ENCODE results near the gene SLX4IP.

DNA sequence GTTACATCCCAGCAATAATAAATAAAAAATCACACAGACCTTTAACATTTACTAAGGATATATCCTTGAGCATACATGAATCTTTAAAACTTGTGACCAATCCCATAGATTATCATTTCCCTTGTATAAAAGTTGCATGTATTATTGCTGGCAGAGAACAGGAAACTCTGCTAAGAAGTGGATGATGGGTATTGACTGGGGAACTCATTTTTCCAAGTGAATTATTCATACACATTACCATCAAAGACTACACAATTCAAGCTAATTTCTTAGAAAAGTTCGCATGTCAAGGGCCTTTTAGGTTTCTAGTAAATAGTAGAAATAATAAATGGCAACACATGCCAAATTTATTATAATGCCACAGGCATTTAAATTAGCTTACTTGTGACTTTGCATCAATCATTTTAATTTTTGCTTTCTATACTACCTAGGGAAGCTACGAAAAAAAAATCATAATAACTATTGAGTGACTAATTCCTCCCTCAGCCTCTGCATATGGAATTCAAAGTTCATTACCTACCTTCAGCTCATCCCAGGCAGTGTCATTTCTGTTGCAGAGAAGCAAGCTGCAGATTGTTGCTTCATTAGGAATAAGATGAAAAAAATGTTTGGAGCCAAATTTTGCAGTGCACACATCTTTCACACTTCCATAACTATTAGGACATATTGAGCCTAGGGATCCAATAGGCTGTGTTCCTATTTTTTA is 26.8 kb upstream of the SLX4IP start:
- TF ChIP-seq, protein P1, sequence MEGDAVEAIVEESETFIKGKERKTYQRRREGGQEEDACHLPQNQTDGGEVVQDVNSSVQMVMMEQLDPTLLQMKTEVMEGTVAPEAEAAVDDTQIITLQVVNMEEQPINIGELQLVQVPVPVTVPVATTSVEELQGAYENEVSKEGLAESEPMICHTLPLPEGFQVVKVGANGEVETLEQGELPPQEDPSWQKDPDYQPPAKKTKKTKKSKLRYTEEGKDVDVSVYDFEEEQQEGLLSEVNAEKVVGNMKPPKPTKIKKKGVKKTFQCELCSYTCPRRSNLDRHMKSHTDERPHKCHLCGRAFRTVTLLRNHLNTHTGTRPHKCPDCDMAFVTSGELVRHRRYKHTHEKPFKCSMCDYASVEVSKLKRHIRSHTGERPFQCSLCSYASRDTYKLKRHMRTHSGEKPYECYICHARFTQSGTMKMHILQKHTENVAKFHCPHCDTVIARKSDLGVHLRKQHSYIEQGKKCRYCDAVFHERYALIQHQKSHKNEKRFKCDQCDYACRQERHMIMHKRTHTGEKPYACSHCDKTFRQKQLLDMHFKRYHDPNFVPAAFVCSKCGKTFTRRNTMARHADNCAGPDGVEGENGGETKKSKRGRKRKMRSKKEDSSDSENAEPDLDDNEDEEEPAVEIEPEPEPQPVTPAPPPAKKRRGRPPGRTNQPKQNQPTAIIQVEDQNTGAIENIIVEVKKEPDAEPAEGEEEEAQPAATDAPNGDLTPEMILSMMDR (tag by site-specific recombination; IDR thresholded peaks at IDR 0.05) = no peak
- TF ChIP-seq ZNF423 (tag by site-specific recombination; IDR thresholded peaks at IDR 0.05) (no peak), TRIM28 (IDR thresholded peaks at IDR 0.05; ENCODE audit: borderline replicate concordance, low read length) (no peak), ZNF274 (IDR thresholded peaks at IDR 0.05; ENCODE audit: low read length) (no peak), ZNF274 (tag by site-specific recombination; IDR thresholded peaks at IDR 0.05; ENCODE audit: borderline replicate concordance) (no peak), ZNF24 (tag by site-specific recombination; IDR thresholded peaks at IDR 0.05) (no peak), ZNF76 (tag by site-specific recombination; IDR thresholded peaks at IDR 0.05; ENCODE audit: borderline replicate concordance, low read depth) (no peak)
- TF ChIP-seq, protein P2, sequence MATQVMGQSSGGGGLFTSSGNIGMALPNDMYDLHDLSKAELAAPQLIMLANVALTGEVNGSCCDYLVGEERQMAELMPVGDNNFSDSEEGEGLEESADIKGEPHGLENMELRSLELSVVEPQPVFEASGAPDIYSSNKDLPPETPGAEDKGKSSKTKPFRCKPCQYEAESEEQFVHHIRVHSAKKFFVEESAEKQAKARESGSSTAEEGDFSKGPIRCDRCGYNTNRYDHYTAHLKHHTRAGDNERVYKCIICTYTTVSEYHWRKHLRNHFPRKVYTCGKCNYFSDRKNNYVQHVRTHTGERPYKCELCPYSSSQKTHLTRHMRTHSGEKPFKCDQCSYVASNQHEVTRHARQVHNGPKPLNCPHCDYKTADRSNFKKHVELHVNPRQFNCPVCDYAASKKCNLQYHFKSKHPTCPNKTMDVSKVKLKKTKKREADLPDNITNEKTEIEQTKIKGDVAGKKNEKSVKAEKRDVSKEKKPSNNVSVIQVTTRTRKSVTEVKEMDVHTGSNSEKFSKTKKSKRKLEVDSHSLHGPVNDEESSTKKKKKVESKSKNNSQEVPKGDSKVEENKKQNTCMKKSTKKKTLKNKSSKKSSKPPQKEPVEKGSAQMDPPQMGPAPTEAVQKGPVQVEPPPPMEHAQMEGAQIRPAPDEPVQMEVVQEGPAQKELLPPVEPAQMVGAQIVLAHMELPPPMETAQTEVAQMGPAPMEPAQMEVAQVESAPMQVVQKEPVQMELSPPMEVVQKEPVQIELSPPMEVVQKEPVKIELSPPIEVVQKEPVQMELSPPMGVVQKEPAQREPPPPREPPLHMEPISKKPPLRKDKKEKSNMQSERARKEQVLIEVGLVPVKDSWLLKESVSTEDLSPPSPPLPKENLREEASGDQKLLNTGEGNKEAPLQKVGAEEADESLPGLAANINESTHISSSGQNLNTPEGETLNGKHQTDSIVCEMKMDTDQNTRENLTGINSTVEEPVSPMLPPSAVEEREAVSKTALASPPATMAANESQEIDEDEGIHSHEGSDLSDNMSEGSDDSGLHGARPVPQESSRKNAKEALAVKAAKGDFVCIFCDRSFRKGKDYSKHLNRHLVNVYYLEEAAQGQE (tag by site-specific recombination; IDR thresholded peaks at IDR 0.05) = no peak
- TF ChIP-seq, protein P3, sequence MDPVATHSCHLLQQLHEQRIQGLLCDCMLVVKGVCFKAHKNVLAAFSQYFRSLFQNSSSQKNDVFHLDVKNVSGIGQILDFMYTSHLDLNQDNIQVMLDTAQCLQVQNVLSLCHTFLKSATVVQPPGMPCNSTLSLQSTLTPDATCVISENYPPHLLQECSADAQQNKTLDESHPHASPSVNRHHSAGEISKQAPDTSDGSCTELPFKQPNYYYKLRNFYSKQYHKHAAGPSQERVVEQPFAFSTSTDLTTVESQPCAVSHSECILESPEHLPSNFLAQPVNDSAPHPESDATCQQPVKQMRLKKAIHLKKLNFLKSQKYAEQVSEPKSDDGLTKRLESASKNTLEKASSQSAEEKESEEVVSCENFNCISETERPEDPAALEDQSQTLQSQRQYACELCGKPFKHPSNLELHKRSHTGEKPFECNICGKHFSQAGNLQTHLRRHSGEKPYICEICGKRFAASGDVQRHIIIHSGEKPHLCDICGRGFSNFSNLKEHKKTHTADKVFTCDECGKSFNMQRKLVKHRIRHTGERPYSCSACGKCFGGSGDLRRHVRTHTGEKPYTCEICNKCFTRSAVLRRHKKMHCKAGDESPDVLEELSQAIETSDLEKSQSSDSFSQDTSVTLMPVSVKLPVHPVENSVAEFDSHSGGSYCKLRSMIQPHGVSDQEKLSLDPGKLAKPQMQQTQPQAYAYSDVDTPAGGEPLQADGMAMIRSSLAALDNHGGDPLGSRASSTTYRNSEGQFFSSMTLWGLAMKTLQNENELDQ (tag by site-specific recombination; IDR thresholded peaks at IDR 0.05; ENCODE audit: low read depth) = no peak

Data from HEK293 (cell line).